SK-N-SH treated with all-trans-retinoic acid at 6 μM for 48 hours (cell line): ENCODE results near the gene SCG3.

Experiments
- ATAC-seq: fragments of 200-7000 bp; cut with Tn5 transposase; 3 replicates; pipeline ENCODE4 v1.9.1; 2020; ENCODE audit warnings: mild to moderate bottlenecking, moderate library complexity
- BACH2 ChIP-seq: fragments of 250-450 bp; sonication (Bioruptor Pico); IDR thresholded peaks from 2 replicates; pipeline ENCODE4 v1.9.0; 2021; ENCODE audit warnings: mild to moderate bottlenecking, borderline replicate concordance
- CREB5 ChIP-seq: fragments of 250-450 bp; sonication (Bioruptor Pico); IDR thresholded peaks from 2 replicates; pipeline ENCODE4 v1.5.1; 2020; ENCODE audit warnings: low read depth, mild to moderate bottlenecking, moderate library complexity
- CSDC2 ChIP-seq: fragments of 250-450 bp; sonication (Bioruptor Pico); IDR thresholded peaks from 2 replicates; pipeline ENCODE4 v1.5.0; 2020; ENCODE audit warnings: mild to moderate bottlenecking, moderate library complexity
- CSRNP3 ChIP-seq: fragments of 250-450 bp; sonication (Bioruptor Pico); IDR thresholded peaks from 2 replicates; pipeline ENCODE4 v1.5.1; 2021; ENCODE audit warnings: mild to moderate bottlenecking, moderate library complexity
- GLIS3 ChIP-seq: fragments of 250-450 bp; sonication (Bioruptor Pico); IDR thresholded peaks from 2 replicates; pipeline ENCODE4 v1.5.0; 2020; ENCODE audit warnings: mild to moderate bottlenecking, moderate library complexity
- ISL1 ChIP-seq: fragments of 250-450 bp; sonication (Bioruptor Pico); IDR thresholded peaks from 2 replicates; pipeline ENCODE4 v2.1.2; 2022; ENCODE audit warnings: mild to moderate bottlenecking, moderate library complexity
- OSR1 ChIP-seq: fragments of 250-450 bp; sonication (Bioruptor Pico); IDR thresholded peaks from 2 replicates; pipeline ENCODE4 v1.8.0; 2022; ENCODE audit warnings: moderate library complexity, mild to moderate bottlenecking, inconsistent platforms
- PATZ1 ChIP-seq: fragments of 250-450 bp; sonication (Bioruptor Pico); IDR thresholded peaks from 2 replicates; pipeline ENCODE4 v1.8.0; 2020; ENCODE audit warnings: mild to moderate bottlenecking, moderate library complexity, borderline replicate concordance
- POU6F1 ChIP-seq: fragments of 250-450 bp; sonication (Bioruptor Pico); IDR thresholded peaks from 2 replicates; pipeline ENCODE4 v1.8.0; 2021; ENCODE audit warnings: low read depth, mild to moderate bottlenecking, moderate library complexity, borderline replicate concordance
- RARB ChIP-seq: fragments of 250-450 bp; sonication (Bioruptor Pico); IDR thresholded peaks from 2 replicates; pipeline ENCODE4 v1.8.0; 2021; ENCODE audit warnings: mild to moderate bottlenecking, moderate library complexity
- SNAI2 ChIP-seq: fragments of 250-450 bp; sonication (Bioruptor Pico); IDR thresholded peaks from 2 replicates; pipeline ENCODE4 v1.5.0; 2020; ENCODE audit warnings: mild to moderate bottlenecking, moderate library complexity
- TCF4 ChIP-seq: fragments of 250-450 bp; sonication (Bioruptor Pico); IDR thresholded peaks from 2 replicates; pipeline ENCODE4 v1.8.0; 2021; ENCODE audit warnings: mild to moderate bottlenecking, moderate library complexity, borderline replicate concordance
- TOX ChIP-seq: fragments of 250-450 bp; sonication (Bioruptor Pico); IDR thresholded peaks from 2 replicates; pipeline ENCODE4 v1.8.0; 2021; ENCODE audit warnings: mild to moderate bottlenecking, moderate library complexity, borderline replicate concordance
- TSHZ2 ChIP-seq: fragments of 250-450 bp; sonication (Bioruptor Pico); IDR thresholded peaks from 2 replicates; pipeline ENCODE4 v1.5.0; 2020; ENCODE audit warnings: mild to moderate bottlenecking, moderate library complexity
- ZFP3 ChIP-seq: fragments of 250-450 bp; sonication (Bioruptor Pico); IDR thresholded peaks from 2 replicates; pipeline ENCODE4 v1.5.0; 2020; ENCODE audit warnings: mild to moderate bottlenecking, moderate library complexity
- ZFP30 ChIP-seq: fragments of 450-650 bp; formaldehyde crosslinking; IDR thresholded peaks from 2 replicates; pipeline ENCODE4 v1.5.0; 2022; ENCODE audit warnings: mild to moderate bottlenecking, moderate library complexity
- ZNF565 ChIP-seq: fragments of 450-650 bp; formaldehyde crosslinking; conservative IDR thresholded peaks from 2 replicates; pipeline ENCODE4 v1.5.0; 2020; ENCODE audit warnings: low read depth, mild to moderate bottlenecking, moderate library complexity
- ZNF70 ChIP-seq: fragments of 450-650 bp; formaldehyde crosslinking; IDR thresholded peaks from 2 replicates; pipeline ENCODE4 v1.5.0; 2020; ENCODE audit warnings: mild to moderate bottlenecking, moderate library complexity
- ZNF8 ChIP-seq: fragments of 450-650 bp; formaldehyde crosslinking; IDR thresholded peaks from 2 replicates; pipeline ENCODE4 v1.5.0; 2020; ENCODE audit warnings: mild to moderate bottlenecking, moderate library complexity

The SCG3 gene

GRCh38 chr15:51726302-51727073 lies 45.2 kb downstream of the SCG3 start:
- no peak for TF ChIP-seq POU6F1 (CRISPR knock-in tag)
- peak; percentile 93 for TF ChIP-seq PATZ1 (CRISPR knock-in tag)
- TF ChIP-seq OSR1 (CRISPR knock-in tag): no peak
- TF ChIP-seq TSHZ2 (CRISPR knock-in tag): no peak; the same call in 1 of the 2 replicates
- no peak for TF ChIP-seq CSRNP3
- peak; percentile 34; the same call in 1 of the 2 replicates for TF ChIP-seq ZNF70 (CRISPR knock-in tag)
- TF ChIP-seq BACH2: no peak
- TF ChIP-seq TOX (CRISPR knock-in tag): 0 out of 2 replicates have a peak, but pooled peaks have one; percentile 49
- TF ChIP-seq ZNF565 (CRISPR knock-in tag): 0 out of 2 replicates have a peak, but pooled peaks have one; percentile 54
- TF ChIP-seq ZFP30 (CRISPR knock-in tag): 0 out of 2 replicates have a peak, but pooled peaks have one; percentile 4
- no peak for TF ChIP-seq ZFP3 (CRISPR knock-in tag)
- no peak for TF ChIP-seq SNAI2
- TF ChIP-seq ZNF8 (CRISPR knock-in tag): no peak
- peak; percentile 62; the same call in 1 of the 2 replicates for TF ChIP-seq ISL1
- TF ChIP-seq TCF4 (CRISPR knock-in tag): peak; percentile 73
- TF ChIP-seq CSDC2 (CRISPR knock-in tag): no peak
- TF ChIP-seq RARB: 0 out of 2 replicates have a peak, but pooled peaks have one; percentile 16
- TF ChIP-seq CREB5 (CRISPR knock-in tag): peak; percentile 89; the same call in 1 of the 2 replicates
- peak; percentile 95 for ATAC-seq

- TF ChIP-seq RARB (no peak), PATZ1 (CRISPR knock-in tag) (no peak), ZFP30 (CRISPR knock-in tag) (no peak), BACH2 (no peak), TOX (CRISPR knock-in tag) (no peak), GLIS3 (CRISPR knock-in tag) (no peak), ZNF565 (CRISPR knock-in tag) (no peak), TSHZ2 (CRISPR knock-in tag) (no peak), ZFP3 (CRISPR knock-in tag) (no peak), SNAI2 (no peak), CSDC2 (CRISPR knock-in tag) (no peak), CSRNP3 (no peak), ZNF8 (CRISPR knock-in tag) (no peak)
- peak; percentile 57 for ATAC-seq
These were observed 46.0 kb downstream of the SCG3 start for GRCh38 chr15:51727141-51727897.
